IMR-90 (cell line): ENCODE measurements around the gene AKT3. TPM values are rescaled to one million over a fixed set of nuclear protein-coding genes. Genes with fewer than 3 reads are reported as not detected.

Source experiments
- ATAC-seq: fragments of 200-7000 bp; cut with Tn5 transposase; 2 replicates; pipeline ENCODE4 v1.9.1; 2020; ENCODE audit warnings: low read depth, mild to moderate bottlenecking, moderate library complexity
- BruUV-seq: library from RNA; stranded (reverse); fragments of 400-500 nt; replicated peaks from 2 replicates; lab custom pipeline; 2021; lab: Mats Ljungman, UMichigan
- CTCF ChIA-PET: fragments of 300-600 bp; formaldehyde crosslinking; extraction: SDS; loops from one replicate; lab custom pipeline; 2021; ENCODE audit warnings: antibody characterized with exemption; lab: Yijun Ruan, JAX
- POLR2A ChIA-PET: fragments of 300-600 bp; sonication (Branson Sonifier 250); formaldehyde crosslinking; loops from one replicate; lab custom pipeline; 2022; ENCODE audit warnings: antibody characterized with exemption; ENCODE audit not compliant: unreplicated experiment; lab: Charles Lee
- DNase-seq: peaks from one replicate; pipeline ENCODE4 v3.0.0; 2013
- H2AFZ ChIP-seq: replicated peaks from 2 replicates; pipeline ENCODE3; 2013; ENCODE audit warnings: low read length, mild to moderate bottlenecking; ENCODE audit not compliant: poor library complexity
- H2AK5ac ChIP-seq: 2 replicates; pipeline ENCODE4 v1.6.1; 2013; ENCODE audit warnings: low read depth, low read length, inconsistent platforms
- H2AK9ac ChIP-seq: replicated peaks from 2 replicates; pipeline ENCODE3; 2013; ENCODE audit warnings: mild to moderate bottlenecking, low read depth, low read length, moderate library complexity; ENCODE audit not compliant: poor library complexity
- H2BK120ac ChIP-seq: 2 replicates; pipeline ENCODE4 v1.6.1; 2013; ENCODE audit warnings: low read depth, low read length, inconsistent platforms
- H2BK15ac ChIP-seq: 3 replicates; pipeline ENCODE4 v1.6.1; 2013; ENCODE audit warnings: low read depth, low read length, inconsistent platforms
- H2BK20ac ChIP-seq: 2 replicates; pipeline ENCODE4 v1.6.1; 2013; ENCODE audit warnings: low read depth, mild to moderate bottlenecking, inconsistent platforms, low read length, moderate library complexity
- H2BK5ac ChIP-seq: 2 replicates; pipeline ENCODE4 v1.6.1; 2013; ENCODE audit warnings: mild to moderate bottlenecking, low read depth, low read length, inconsistent platforms; ENCODE audit not compliant: poor library complexity, severe bottlenecking
- H3K14ac ChIP-seq: replicated peaks from 2 replicates; pipeline ENCODE4 v1.6.1; 2013; ENCODE audit warnings: low read depth, low read length, inconsistent platforms
- H3K18ac ChIP-seq: 2 replicates; pipeline ENCODE4 v1.6.1; 2013; ENCODE audit warnings: low read depth, low read length, control low read depth
- H3K23ac ChIP-seq: 2 replicates; pipeline ENCODE4 v1.6.1; 2013; ENCODE audit warnings: low read depth, low read length, inconsistent platforms
- H3K27ac ChIP-seq: 2 replicates; pipeline ENCODE4 v1.5.1; 2013; ENCODE audit warnings: mild to moderate bottlenecking, control low read depth, low read length; ENCODE audit not compliant: insufficient read depth
- H3K27me3 ChIP-seq: 2 replicates; pipeline ENCODE4 v1.6.1; 2013; ENCODE audit warnings: low read length; ENCODE audit not compliant: control insufficient read depth, insufficient read depth
- H3K36me3 ChIP-seq: 2 replicates; pipeline ENCODE4 v1.6.1; 2013; ENCODE audit warnings: low read length, mixed read lengths; ENCODE audit not compliant: control insufficient read depth, insufficient read depth
- H3K4ac ChIP-seq: 2 replicates; pipeline ENCODE4 v1.6.1; 2013; ENCODE audit warnings: low read depth, low read length, inconsistent platforms
- H3K4me1 ChIP-seq: 2 replicates; pipeline ENCODE4 v1.6.1; 2013; ENCODE audit warnings: low read length, mixed read lengths; ENCODE audit not compliant: control insufficient read depth, insufficient read depth
- H3K4me2 ChIP-seq: 2 replicates; pipeline ENCODE4 v1.6.1; 2013; ENCODE audit warnings: low read depth, mild to moderate bottlenecking, control low read depth, low read length, moderate library complexity
- H3K4me3 ChIP-seq: 2 replicates; pipeline ENCODE4 v1.5.1; 2013; ENCODE audit warnings: low read depth, mild to moderate bottlenecking, control low read depth, low read length, moderate library complexity; ENCODE audit not compliant: insufficient read depth
- H3K56ac ChIP-seq: 2 replicates; pipeline ENCODE4 v1.6.1; 2013; ENCODE audit warnings: low read length, inconsistent platforms; ENCODE audit not compliant: insufficient read depth; ENCODE audit errors: extremely low read depth
- H3K79me1 ChIP-seq, 2 experiments: 2 replicates each; pipeline ENCODE4 v1.6.1; 2013; ENCODE audit warnings: low read length in 2 of 2, inconsistent platforms in 1 of 2, low read depth in 1 of 2
- H3K9ac ChIP-seq: 2 replicates; pipeline ENCODE4 v1.6.1; 2013; ENCODE audit warnings: low read depth, low read length, control low read depth
- H3K9me1 ChIP-seq: 2 replicates; pipeline ENCODE4 v1.6.1; 2013; ENCODE audit warnings: low read length, inconsistent platforms; ENCODE audit not compliant: insufficient read depth
- H3K9me3 ChIP-seq: 2 replicates; pipeline ENCODE4 v1.6.1; 2013; ENCODE audit warnings: low read length; ENCODE audit not compliant: control insufficient read depth, insufficient read depth
- H4K20me1 ChIP-seq: 2 replicates; pipeline ENCODE4 v1.6.1; 2013; ENCODE audit warnings: low read length, inconsistent platforms; ENCODE audit not compliant: insufficient read depth
- H4K5ac ChIP-seq: 2 replicates; pipeline ENCODE4 v1.6.1; 2013; ENCODE audit warnings: mild to moderate bottlenecking, low read depth, low read length, control low read depth
- H4K8ac ChIP-seq, 2 experiments: 2 replicates each; pipeline ENCODE4 v1.6.1; 2013; ENCODE audit warnings: low read depth in 2 of 2, low read length in 2 of 2, control low read depth in 1 of 2, inconsistent platforms in 1 of 2
- H4K91ac ChIP-seq: 2 replicates; pipeline ENCODE4 v1.6.1; 2013; ENCODE audit warnings: low read depth, low read length, inconsistent platforms; ENCODE audit not compliant: insufficient read depth
- BHLHE40 ChIP-seq: fragments of 150-350 bp; IDR thresholded peaks from 2 replicates; pipeline ENCODE4 v1.6.1; 2016; ENCODE audit warnings: mild to moderate bottlenecking, low read depth, low read length
- CEBPB ChIP-seq: IDR thresholded peaks from 2 replicates; pipeline ENCODE4 v1.6.1; 2012; ENCODE audit warnings: low read depth, low read length, improper control_type of control experiment
- CTCF ChIP-seq: conservative IDR thresholded peaks from 2 replicates; pipeline ENCODE4 v1.5.1; 2012; ENCODE audit warnings: mild to moderate bottlenecking, low read depth, low read length, improper control_type of control experiment
- ELK1 ChIP-seq: fragments of 150-350 bp; IDR thresholded peaks from 2 replicates; pipeline ENCODE4 v1.6.1; 2016; ENCODE audit warnings: low read depth, mild to moderate bottlenecking, low read length, moderate library complexity, borderline replicate concordance
- FOS ChIP-seq: fragments of 150-350 bp; IDR thresholded peaks from 2 replicates; pipeline ENCODE4 v1.6.1; 2016; ENCODE audit warnings: low read depth, low read length
- MAFK ChIP-seq: IDR thresholded peaks from 2 replicates; pipeline ENCODE4 v1.6.1; 2012; ENCODE audit warnings: low read depth, low read length, improper control_type of control experiment
- MAZ ChIP-seq: IDR thresholded peaks from 2 replicates; pipeline ENCODE4 v1.6.1; 2012; ENCODE audit warnings: low read depth, mild to moderate bottlenecking, low read length, improper control_type of control experiment, moderate library complexity, borderline replicate concordance
- MXI1 ChIP-seq: IDR thresholded peaks from 2 replicates; pipeline ENCODE4 v1.6.1; 2012; ENCODE audit warnings: low read depth, mild to moderate bottlenecking, low read length, moderate library complexity, borderline replicate concordance
- NFE2L2 ChIP-seq: fragments of 150-350 bp; IDR thresholded peaks from 2 replicates; pipeline ENCODE4 v1.6.1; 2016; ENCODE audit warnings: low read depth, mild to moderate bottlenecking, low read length
- POLR2A ChIP-seq: IDR thresholded peaks from 2 replicates; pipeline ENCODE4 v1.6.1; 2012; ENCODE audit warnings: mild to moderate bottlenecking, low read depth, low read length
- RAD21 ChIP-seq: IDR thresholded peaks from 2 replicates; pipeline ENCODE4 v1.6.1; 2012; ENCODE audit warnings: low read length, improper control_type of control experiment
- RCOR1 ChIP-seq: IDR thresholded peaks from 2 replicates; pipeline ENCODE4 v1.6.1; 2012; ENCODE audit warnings: mild to moderate bottlenecking, low read length, improper control_type of control experiment; ENCODE audit not compliant: insufficient replicate concordance
- RFX5 ChIP-seq: IDR thresholded peaks from 2 replicates; pipeline ENCODE4 v1.8.0; 2012; ENCODE audit warnings: low read depth, mild to moderate bottlenecking, low read length, moderate library complexity
- SMC3 ChIP-seq: fragments of 150-350 bp; IDR thresholded peaks from 2 replicates; pipeline ENCODE4 v1.6.1; 2016; ENCODE audit warnings: low read depth, mild to moderate bottlenecking, antibody characterized with exemption, low read length, moderate library complexity
- USF2 ChIP-seq: fragments of 150-350 bp; IDR thresholded peaks from 2 replicates; pipeline ENCODE4 v1.6.1; 2017; ENCODE audit warnings: mild to moderate bottlenecking, antibody characterized with exemption, low read length, low read depth
- WGBS, 2 experiments: methylation state at CpG; one replicate each; pipeline versions ENCODE4 v1.1.5 to v1.1.7; 2013; ENCODE audit warnings: missing lambda C conversion rate in 2 of 2; ENCODE audit not compliant: insufficient read length in 1 of 2; ENCODE audit errors: extremely low coverage in 2 of 2; 5-methylcytosine and 5-hydroxymethylcytosine counted together
- dilution Hi-C: fragments of 300-500 bp; cut with HindIII; formaldehyde crosslinking; loops from one replicate; pipeline ENCODE4 v1.14.3; 2018; ENCODE audit warnings: low sequenced_read_pairs; ENCODE audit not compliant: unreplicated experiment
- in situ Hi-C: fragments of 300-500 bp; cut with MboI; formaldehyde crosslinking; loops from 3 replicates; pipeline ENCODE4 v1.14.3; 2019; ENCODE audit warnings: low sequenced_read_pairs, inconsistent platforms, mixed read lengths
- intact Hi-C: fragments of 100-400 bp; cut with micrococcal nuclease; formaldehyde crosslinking; loops from 2 replicates; pipeline ENCODE4 v1.10.0; 2022
- polyA plus RNA-seq, 3 experiments: library from polyadenylated mRNA; depleted of rRNA; stranded (reverse); fragments of >200 nt; gene quantifications; 2 replicates each; pipeline ENCODE4 v1.2.3, GENCODE V29; 2012; ENCODE audit warnings: low replicate concordance in 1 of 3
- total RNA-seq: library from RNA; depleted of rRNA; stranded (reverse); fragments of >200 nt; gene quantifications from 2 replicates; pipeline ENCODE4 v1.2.3, GENCODE V29; 2012

The AKT3 gene
- total and polyA plus RNA-seq, 2 of the 4 experiments (the other 2 are of a cell fraction), result 15.2 to 19.4 TPM

- POLR2A ChIA-PET, result no interaction called here
- TF ChIP-seq CEBPB (no peak), RFX5 (no peak), NFE2L2 (no peak), RCOR1 (no peak), USF2 (no peak), MAFK (no peak), ELK1 (no peak), MXI1 (no peak), CTCF (no peak), FOS (no peak), RAD21 (no peak), POLR2A (no peak), SMC3 (no peak), MAZ (no peak), BHLHE40 (no peak)
Observed at GRCh38 chr1:243730487-243731150, 119.4 kb downstream of the AKT3 start.

More at GRCh38 chr1:243730487-243731150, 119.4 kb downstream of the AKT3 start:
- ATAC-seq (no peak), DNase-seq (no peak)
- 0 out of 2 replicates have a peak, but pooled peaks cover 3% of the 10 kb centered on the region for H3K9me1 ChIP-seq
- no peaks in the 10 kb centered on the region for H3K27me3 ChIP-seq
- H2BK15ac ChIP-seq, result no peak overlapping the region
- BruUV-seq, result no TSS peak
- no peak overlapping the region for H4K5ac ChIP-seq
- no peak overlapping the region for H2AK9ac ChIP-seq
- no peak overlapping the region for H3K56ac ChIP-seq
- no peak overlapping the region for H3K14ac ChIP-seq
- H3K27ac ChIP-seq, result no peak overlapping the region
- no peak overlapping the region for H3K4ac ChIP-seq
- H2BK120ac ChIP-seq, result no peak overlapping the region
- H3K4me1 ChIP-seq, result no peaks in the 10 kb centered on the region; the same call in 1 of the 2 replicates
- H3K18ac ChIP-seq, result no peak overlapping the region
- H3K9ac ChIP-seq, result no peak overlapping the region
- 96% methylated on average over 7 of the region's 23 CpGs; no CpG with 5 or more reads in 1 of the 2 experiments for WGBS, 2 experiments
- no peak overlapping the region for H4K8ac ChIP-seq
- H3K4me2 ChIP-seq, result no peak overlapping the region
- H2AFZ ChIP-seq, result no peak overlapping the region
- H2BK5ac ChIP-seq, result no peak overlapping the region
- H3K4me3 ChIP-seq, result no peak overlapping the region
- no peak overlapping the region for H3K23ac ChIP-seq
- CTCF ChIA-PET, result interaction anchor here (0.7 kb wide), 1 partner anchor 17 kb away, joined by 4 read pairs; no protein-coding TSS in a partner anchor
- peaks cover 3% of the 10 kb centered on the region for H4K20me1 ChIP-seq
- in situ Hi-C loops (loop anchor here (25.0 kb wide), 1 partner anchor 532 kb away; no protein-coding TSS in a partner anchor), intact Hi-C loops (no loop called here), dilution Hi-C loops (no loop called here)
- no peaks in the 10 kb centered on the region for H3K9me3 ChIP-seq
- H3K79me1 ChIP-seq, result peaks cover 29 to 54% of the 10 kb centered on the region in 2 experiments
- H4K91ac ChIP-seq, result no peak overlapping the region
- H3K36me3 ChIP-seq, result peaks cover 10% of the 10 kb centered on the region
- H2BK20ac ChIP-seq, result no peak overlapping the region
- no peak overlapping the region for H2AK5ac ChIP-seq
